Upper lobe of left lung (tissue), 4 donors: ENCODE measurements around the gene SAMD11.

Experiments
- CTCF ChIP-seq, 6 experiments: fragments of 450-650 bp in 4 of 6; fragments of 200-600 bp in 2 of 6; sonication (generic) in 2 of 6; IDR thresholded peaks; one replicate each; pipeline ENCODE4 v1.5.1; 2016 to 2019; ENCODE audit warnings: antibody characterized with exemption in 6 of 6
- POLR2AphosphoS5 ChIP-seq, 2 donors: sonication (generic); formaldehyde crosslinking; IDR thresholded peaks; one replicate each; pipeline ENCODE4 v1.5.1; 2017; ENCODE audit warnings: antibody characterized with exemption in 2 of 2

GRCh38 chr1:899636-900317 is 23.9 kb upstream of the SAMD11 start:
- TF ChIP-seq CTCF (IDR thresholded peaks at IDR 0.05) (no peak), POLR2AphosphoS5 (IDR thresholded peaks at IDR 0.05) (no peak)
